Ecto neural progenitor cell (in vitro differentiated cells): ENCODE data around the gene TMEM135.
"Not testable (repeated sequence)": the region's sequence is repeated elsewhere in the genome, so short reads cannot be mapped to it uniquely, and the experiment has no call there.

Source experiments
- DNase-seq: peaks from one replicate; pipeline ENCODE4 v3.0.0-alpha.2; 2018; ENCODE audit warnings: low spot score

The TMEM135 gene

DNA sequence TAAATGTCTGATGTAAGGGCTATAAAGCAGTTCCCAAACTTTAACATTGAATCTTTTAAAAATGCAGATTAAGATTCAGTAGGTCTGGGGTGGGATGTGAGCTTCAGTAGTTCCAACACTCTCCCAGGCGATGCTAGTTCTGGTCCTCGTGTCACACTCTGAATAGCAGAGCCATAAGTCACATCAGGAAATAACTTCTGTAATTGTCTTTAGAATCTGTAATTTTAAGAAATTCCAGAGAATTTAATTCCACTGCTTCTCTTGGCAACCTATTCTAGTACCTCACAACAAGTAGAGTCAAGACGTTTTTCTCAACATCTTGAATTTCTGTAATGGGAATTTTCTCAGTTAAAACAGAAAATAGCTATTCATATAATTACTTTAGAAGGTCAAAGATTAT lies 223.1 kb downstream of the TMEM135 start:
- no peak for DNase-seq

GRCh38 chr11:87263264-87263838 lies 225.6 kb downstream of the TMEM135 start:
- no peak for DNase-seq

- DNase-seq: no peak
These were observed 226.2 kb downstream of the TMEM135 start for GRCh38 chr11:87263979-87264378.

DNA sequence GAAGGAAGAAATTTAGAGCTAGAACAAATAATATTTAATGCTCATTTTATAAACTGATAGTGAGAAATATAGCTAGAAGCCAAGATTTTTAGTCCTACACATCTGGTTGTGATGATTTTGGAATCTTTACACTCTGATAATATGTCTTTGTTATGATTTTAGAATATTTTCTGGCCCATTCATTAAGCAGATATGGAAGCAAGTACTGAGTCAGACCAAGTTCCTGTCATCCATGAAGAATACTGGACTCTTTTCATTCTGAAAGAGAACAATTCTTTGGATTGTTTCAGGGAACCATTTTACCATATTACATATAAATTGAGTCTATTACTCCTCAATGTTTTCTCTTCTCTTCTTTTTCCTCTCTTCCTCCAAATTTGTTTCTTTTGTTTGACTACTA lies 227.4 kb downstream of the TMEM135 start:
- no peak for DNase-seq

DNA sequence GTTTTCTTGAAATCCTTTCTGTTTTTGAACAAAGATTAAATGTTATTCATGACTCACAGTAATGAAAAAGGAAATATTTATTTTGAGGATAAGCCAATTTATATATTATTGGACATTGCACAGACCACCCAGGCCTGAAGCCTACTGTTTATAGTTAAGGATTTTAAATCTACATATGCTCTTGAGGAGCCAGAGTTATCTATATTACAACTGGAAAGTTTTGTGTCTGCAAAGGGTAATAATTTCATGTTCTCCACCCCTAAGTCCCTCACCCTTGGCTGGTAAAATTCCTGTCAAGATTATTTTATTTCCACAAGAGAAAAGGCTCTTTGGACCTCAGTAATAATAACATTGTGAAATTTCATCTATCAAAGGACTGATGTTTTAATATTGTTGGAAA lies 228.2 kb downstream of the TMEM135 start:
- no peak for DNase-seq

DNA sequence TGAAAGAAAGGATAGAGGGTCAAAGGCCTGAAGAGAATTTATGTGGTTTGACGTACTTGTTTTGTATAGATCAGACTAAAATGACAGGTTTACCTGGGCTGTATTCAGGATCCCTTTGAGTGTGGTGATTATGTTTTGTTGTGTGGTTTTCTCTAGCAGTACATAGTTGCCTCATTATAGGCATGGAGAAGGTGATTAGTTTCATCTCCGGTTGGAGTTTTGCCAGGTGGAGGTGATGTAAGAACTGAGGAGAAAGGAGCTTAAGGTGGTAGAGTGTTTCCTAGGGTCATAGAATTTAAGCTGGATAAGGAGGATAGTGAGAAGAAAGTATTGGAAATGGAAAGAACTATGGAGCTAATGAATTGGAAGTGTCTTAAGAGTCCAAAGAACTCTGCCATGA lies 229.0 kb downstream of the TMEM135 start:
- no peak for DNase-seq

DNA sequence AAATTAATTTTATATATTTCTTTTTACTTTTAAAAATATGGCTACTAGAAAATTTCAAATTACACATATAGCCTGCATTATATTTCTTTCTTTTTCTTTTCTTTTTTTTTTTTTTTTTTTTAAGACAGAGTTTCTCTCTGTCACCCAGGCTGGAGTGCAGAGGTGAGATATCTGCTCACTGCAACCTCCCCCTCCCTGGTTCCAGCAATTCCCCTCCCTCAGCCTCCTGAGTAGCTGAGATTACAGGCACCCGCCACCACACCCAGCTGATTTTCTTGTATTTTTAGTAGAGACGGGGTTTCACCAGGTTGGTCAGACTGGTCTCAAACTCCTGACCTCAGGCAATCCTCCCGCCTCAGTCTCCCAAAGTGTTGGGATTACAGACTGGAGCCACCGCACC lies 234.2 kb downstream of the TMEM135 start:
- not testable (repeated sequence) for DNase-seq

DNA sequence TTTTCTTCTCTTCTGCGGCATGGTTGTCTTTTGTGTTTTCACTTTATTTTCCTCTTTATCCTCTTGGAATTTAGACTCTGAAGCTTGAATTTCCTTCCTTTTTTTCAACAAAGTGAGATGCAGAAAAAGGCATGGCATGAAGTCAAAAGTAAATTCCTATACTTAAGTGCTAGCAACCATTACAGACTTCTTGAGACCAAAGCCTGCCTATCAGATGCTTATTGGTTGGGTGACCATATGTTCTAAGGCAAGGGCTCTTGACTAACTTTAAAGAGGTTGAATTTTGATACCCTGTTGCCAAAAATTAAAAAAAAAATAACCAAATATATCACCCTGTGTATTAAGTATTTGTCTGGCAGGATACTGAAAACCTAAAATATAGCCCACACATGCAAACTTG lies 237.4 kb downstream of the TMEM135 start:
- DNase-seq: no peak

DNA sequence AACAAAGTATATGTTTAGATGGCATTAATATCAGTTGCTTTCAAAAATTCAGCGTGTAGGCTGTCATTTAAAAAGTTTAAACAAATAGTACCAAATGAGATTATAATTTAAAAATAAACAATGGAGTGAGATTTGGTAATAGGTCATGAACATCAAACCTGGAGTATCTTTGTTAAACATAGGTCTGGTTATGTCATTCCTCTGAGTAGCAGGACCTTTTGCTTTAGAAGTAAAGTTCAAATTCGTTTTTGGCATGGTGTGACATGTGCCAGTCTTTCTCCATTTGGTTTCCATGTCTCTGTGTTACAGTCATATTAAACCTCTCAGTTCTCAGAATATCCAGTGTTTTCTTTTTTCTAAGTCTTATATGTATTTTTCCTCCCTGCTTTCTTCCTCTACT lies 242.4 kb downstream of the TMEM135 start:
- no peak for DNase-seq

DNA sequence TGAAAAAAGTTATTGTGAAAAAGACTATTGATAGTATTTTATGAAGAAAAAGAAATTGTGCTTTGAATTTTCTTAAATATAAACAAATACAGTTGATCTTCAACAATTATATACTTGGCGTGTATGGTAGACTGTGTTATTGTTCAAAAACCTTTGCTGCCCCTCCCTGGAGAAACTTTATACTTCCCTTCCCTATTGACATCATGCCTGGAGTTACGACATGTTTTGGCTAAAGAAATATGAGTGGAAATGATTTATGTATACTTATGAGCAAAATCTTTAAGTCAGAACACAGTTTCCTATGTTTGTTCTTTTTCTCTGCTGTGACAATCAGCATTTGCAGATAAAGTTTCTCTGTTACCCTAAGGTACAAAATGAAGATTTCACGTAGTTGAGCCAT lies 243.8 kb downstream of the TMEM135 start:
- no peak for DNase-seq

DNA sequence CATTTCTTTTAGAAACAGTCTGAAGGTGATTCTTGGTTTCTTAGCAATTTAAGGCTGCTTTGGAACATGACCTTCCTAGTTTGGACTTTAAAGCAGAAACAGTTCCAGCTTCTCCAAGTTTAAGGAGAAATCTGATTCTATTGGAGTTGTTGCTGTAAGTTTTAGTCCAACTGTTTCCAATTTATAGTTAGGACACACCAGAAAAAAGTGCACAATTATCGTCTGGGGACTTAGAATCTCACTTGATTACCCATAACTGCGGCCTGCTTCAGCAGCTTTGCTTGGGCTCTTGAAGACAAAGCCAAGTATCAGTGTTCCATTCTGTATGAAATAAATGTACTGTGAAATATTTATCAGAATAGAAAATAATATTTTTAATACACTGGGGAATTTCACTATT lies 246.6 kb downstream of the TMEM135 start:
- DNase-seq: no peak

GRCh38 chr11:87285674-87286073 lies 247.9 kb downstream of the TMEM135 start:
- DNase-seq: not testable (repeated sequence)

GRCh38 chr11:87286338-87286737 lies 248.6 kb downstream of the TMEM135 start:
- no peak for DNase-seq

GRCh38 chr11:87290304-87290922 lies 252.7 kb downstream of the TMEM135 start:
- DNase-seq: no peak

GRCh38 chr11:87292598-87292997 lies 254.9 kb downstream of the TMEM135 start:
- DNase-seq: no peak

- no peak for DNase-seq
These were observed 257.5 kb downstream of the TMEM135 start for GRCh38 chr11:87295237-87295636.

- DNase-seq: no peak
These were observed 258.9 kb downstream of the TMEM135 start for GRCh38 chr11:87296627-87297026.

- no peak for DNase-seq
These were observed 260.4 kb downstream of the TMEM135 start for GRCh38 chr11:87298155-87298554.

GRCh38 chr11:87299041-87299481 lies 261.3 kb downstream of the TMEM135 start:
- DNase-seq: no peak

GRCh38 chr11:87300640-87301380 lies 263.1 kb downstream of the TMEM135 start:
- no peak for DNase-seq

GRCh38 chr11:87301785-87302540 lies 264.2 kb downstream of the TMEM135 start:
- DNase-seq: no peak

GRCh38 chr11:87304412-87304811 lies 266.7 kb downstream of the TMEM135 start:
- DNase-seq: no peak
